Endometrium (tissue), 2 donors: ENCODE results near the gene IGFALS.

Source experiments
- FAIRE-seq: peaks from 2 replicates; lab custom pipeline; 2012; peaks lifted over from hg19 to GRCh38; lab: Jason Lieb, UNC
- donor health status: control.
- donor health status: control.

IGFALS gene

DNA sequence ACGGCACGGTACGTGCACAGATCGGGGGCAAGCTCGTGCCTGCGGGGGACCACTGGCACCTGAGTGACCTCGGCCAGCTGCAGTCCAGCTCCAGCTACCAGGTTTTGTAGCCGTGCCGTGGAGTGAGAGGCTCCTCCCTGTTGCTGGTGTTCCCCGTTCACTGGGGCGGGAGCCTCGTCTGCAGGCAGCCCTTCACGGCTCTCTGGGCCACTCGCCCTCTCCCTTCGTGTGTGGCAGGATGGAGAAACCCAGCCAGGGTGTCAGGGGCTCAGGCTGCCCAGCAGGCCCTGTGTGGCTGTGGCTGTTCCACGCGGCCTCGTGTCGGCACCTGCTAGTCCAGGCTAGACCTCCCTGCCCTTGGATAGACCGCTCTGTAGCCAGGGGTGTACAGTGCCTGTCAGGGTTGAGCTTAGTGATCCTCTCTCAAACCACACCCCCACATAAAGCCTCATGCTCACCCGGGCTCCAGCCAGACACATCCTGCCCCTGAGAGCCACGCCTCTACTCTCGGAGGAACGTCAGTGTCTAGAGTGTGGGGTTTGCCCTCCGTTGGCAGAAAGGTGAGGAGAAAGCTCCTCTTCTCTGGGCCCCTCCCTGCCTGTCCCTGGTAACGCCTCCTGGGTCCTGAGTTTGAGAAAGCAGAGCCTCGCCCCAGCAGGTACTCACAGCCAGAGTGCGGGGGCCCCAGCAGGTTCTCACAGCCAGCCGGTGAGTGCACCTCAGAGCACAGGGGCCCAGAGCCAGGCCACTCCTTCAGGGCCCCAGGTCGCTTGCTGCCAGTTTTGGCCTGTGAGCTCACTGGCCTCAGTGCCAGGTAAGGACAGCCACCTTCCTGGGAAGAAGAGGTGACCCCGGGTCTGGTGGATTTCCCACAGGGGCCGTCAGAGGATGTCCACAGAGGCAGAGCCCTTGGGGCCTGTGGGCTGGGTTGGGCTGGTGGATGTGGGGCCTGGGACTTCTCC lies 49.8 kb downstream of the IGFALS start:
- no peak for FAIRE-seq

DNA sequence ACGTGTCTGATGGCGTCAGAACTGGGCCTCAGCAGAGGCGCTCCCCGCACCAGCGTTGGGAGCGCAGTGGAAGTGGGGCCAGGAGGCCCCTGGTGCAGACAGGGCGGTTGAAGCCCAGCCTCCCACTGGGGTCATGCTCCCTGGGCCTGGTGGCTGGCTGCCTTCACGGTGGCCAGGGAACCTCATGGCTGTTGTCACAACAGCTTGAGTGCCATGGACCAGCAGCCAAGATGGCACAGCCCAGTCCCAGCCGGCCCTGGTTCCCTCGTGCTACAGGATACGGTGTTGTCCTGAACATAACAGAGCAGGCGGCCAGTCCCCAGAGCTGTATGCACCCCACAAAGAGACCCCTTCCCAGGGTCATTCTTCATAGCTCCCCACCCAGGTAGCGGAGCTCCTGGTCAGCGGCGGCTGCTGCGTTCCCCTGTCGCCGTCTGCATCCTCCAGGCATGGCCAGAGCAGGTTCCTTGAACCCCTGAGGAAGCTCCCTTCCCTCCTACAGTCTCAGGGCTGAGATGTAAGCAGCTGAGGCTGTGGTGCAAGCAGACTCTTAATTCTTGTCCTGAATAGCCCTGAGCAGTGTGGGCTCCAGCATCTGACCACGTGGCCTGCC lies 51.8 kb downstream of the IGFALS start:
- no peak for FAIRE-seq

DNA sequence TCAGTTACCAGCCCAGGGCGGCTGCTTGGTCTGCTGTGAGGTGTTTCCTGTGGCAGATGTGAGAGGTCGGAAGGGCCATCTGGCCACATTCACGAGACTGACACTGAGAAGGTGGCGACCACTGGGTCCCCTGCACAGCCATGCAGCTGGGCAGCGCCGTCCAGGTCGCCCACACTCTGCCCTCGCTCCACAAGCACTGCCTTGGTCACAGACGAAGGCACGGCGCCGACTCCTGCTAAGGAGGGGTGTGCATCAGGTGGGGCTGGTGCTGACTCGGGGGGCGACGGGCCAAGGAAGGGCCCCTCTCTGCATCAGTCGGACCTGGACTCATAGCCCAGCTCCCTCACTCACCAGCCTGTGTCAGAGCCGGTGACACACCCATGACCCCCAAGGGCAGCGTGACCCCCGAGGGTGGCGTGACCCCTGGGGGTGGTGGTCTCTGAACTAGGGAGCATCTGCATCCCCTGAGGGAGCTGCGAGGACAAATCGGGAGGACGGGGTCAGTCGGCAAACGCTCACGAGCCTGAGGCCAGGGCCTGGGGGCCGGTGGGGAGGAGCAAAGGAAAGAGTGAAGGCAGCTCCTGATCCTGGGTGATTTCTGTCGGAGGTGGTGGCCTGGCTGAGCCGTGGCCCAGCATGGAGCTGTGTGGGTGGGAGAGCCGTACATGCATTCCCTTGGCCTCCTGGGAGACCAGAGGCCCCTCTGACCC lies 52.6 kb downstream of the IGFALS start:
- FAIRE-seq = no peak
